NCI-H774 (cell line): ENCODE results near the gene ZMYND10.
A peak's percentile ranks its signal among the peaks of the same experiment; 100 is the strongest.

Experiments
- DNase-seq: peaks from one replicate; lab custom pipeline; 2025; lab: John Stamatoyannopoulos, UW

The ZMYND10 gene

DNA sequence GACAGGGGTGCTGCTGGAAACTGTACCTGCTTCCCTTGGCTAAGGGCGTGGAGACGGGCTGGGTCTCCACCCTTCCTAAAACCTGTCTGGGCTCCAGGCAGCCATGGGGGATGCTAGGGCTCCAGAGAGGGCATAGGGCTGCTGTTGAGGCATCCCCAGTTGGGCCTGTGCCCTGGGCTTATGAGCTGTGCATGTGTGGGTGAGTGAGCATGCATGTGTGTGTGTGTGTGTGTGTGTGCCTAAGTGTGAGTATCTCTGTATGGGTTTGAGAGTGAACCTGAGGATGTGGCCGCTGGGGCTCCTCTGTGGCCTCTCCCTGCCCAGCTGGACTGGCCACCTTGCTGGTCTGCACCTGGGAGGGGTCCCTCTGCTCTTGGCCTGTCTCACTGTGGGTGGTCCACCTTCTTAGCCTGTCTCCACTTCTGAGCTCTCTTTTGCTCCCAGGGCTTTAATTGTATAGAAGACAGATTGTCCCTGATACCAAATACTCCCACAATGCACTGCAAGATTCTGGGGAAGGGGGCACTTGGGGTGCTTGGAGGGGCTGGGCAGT is 25.7 kb upstream of the ZMYND10 start:
- DNase-seq = no peak

DNA sequence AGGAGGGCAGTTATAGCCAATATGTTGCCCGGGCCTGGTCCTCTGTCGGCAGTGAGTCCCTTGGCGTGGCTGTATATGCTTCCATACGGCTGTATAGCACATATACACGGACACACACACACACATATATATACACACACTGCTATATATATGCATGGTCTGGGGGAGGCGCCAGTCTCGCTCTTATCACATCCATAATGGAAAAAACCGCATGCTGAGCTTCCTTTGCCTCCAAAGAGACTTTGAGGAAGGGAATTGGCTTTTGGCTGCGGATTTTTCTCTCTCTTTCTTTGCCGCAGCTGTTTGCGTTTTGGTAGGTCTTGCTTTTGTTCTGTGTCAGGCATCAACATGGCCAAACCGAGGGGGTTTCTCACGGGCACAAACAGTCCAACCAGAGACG is 25.1 kb upstream of the ZMYND10 start:
- DNase-seq = no peak

DNA sequence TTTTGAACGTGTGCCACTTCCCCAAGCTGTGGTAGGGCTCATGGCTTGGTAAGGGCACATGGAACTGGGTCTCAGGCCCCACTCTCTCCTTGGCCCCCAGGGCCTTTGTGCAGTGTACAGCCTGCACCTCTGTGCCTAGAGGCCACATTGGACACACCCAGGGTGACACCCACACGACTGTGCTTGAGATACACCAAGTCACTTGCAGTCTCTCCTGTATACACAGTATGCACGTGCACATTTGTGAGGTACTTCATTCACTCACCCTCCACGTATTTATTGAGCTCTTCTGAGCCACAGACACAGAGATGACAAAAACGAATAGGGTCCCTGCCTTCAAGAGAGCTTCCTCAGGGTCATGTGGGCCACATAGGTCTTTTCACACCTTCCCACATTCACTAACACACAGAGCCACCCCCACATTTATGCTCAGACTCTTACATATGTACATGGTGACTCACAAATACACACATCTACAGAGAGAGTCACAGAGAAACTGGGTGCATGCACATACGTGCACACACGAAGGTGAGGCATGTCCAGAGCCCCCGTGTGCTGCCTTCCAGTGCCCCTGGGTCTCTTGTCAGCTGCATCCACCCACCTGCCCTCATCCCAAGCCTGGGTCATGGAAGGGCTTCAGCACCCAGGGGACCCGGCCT is 23.6 kb upstream of the ZMYND10 start:
- DNase-seq = no peak

DNA sequence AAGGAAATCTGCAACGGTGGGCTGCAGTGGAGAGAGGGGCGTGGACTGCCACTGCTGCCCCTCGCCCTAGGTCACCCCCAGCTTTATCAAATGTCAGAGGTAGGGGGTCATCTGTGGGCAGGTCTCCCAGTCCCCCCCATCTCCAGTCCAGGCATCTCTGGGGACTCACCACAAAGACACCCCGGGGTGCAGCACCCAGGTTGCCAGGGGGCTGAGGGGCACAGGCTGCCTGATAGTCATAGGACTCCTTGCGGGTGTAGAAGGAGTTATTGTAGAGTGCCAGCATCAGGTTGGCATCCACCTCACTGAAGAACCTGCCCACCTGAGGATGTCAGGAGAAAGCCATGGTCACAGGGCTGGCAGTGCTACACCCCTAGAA is 20.3 kb upstream of the ZMYND10 start:
- DNase-seq = no peak

DNA sequence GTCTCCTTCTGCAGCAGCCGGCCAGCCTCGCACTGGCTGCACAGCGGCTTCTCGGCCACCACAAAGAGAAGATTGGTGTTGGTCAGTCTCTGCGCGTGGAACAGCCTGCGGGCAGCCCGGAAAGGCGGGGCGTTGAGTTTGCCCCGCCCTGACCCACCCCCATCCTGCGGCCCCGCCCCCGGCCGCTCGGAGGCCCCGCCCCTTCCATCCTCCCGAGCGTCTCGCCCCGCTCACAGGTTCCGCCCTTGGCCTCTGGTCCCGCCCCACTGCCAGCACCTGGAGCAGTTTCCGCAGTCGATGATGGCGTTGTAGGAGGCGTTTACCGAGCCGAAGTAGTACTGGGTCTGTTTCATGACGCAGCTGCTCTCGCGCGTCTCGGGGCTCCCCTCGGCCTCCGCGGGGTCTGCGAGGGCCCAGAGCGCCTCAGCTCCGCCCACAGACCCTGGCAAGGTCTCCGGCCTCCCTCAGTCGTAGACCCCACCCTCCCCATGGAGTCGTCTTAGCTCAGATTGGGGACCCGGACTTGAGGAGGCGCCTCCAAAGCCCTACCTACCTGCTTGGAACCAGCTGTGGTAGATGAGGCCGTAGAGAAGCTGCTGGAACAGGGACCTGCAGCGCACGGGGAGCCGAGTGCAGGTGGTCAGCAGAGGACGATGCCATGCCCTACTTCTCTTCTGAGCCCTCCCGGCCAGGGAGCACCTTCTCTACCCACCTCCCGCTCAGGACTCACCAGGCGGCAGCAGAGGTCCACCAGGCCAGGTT is 19.7 kb upstream of the ZMYND10 start:
- peak; percentile 61 for DNase-seq

DNA sequence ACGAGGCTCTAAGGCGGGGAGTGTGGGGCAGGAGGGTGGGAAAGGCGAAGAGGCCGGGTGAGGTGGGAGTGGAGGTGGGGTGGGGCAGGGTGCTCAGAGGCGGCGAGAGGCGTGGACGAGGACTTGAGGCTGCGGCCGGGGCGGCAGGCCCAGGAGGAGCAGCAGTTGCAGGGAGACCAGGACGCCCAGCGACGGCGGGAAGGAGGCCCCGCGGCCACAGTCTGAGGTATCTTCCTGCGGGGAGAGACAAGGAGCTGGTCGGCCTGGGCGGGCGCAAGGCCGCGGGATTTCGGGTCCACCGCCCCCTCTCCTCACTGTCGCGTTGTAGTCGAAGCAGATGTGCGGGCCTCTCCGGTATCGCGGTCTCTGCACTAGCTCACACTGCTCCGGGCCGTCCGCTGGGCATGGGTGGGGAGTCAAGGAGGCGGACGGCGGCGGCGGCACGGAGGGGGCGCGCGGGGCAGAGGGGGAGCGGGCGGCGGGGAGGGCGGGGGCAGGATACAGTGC is 19.1 kb upstream of the ZMYND10 start:
- DNase-seq = no peak

DNA sequence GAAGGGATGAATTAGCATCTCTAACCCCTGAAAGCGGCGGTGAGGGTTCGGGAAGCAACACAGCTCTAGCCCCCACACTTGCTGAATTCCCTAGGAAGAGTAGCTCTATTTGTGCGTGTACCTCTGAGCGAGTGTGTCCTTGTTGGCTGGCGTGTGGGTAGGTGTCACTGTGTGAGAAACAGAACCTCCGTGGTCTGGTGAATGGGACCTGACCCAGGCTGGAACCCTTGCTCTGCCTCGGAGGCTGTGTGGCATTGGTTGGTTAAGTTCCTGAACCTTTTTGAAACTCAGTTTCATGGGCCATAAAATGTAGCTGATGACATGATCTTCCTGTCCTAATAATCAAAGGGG is 14.2 kb upstream of the ZMYND10 start:
- DNase-seq = no peak

DNA sequence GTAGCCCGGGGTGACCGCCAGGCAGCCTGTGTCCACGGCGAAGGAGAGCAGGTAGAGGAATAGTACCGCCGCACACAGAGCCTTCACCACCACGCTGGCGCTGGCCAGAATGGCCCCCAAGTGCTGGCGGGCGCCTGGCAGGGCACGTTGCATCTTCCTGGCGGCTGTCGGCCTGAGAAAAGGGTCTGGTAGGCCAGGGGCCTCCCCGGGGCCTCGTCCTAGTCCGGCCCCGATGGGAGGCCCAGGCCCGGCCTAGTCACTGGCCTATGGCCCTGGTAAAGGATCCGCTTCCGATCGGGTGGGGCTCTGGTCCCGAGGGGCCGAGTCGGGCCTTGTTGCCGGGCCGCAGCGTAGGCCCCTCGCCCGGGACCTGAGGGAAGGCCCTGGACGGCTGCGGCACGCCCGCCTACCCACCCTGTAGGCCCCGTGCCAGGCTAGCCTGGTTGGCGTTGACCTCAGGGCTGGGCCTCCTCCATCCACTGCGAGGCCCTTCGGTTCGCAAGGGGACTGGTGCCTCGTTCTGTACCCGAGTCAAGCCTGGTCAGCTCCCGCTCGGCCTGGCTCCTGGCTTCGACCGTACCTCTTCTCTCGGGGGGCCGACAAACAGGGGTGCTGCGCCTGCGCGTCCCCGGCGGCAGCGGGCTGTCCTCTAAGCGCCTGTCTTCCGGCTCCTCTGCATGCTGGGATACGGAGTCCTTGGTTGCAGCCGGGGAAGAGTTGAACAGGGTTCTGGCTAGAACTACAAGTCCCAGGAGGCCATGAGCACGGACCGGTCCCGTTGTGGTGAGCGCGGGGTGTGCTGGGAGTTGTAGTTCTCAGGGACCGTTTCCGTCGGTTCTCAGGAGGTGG is 13.6 kb upstream of the ZMYND10 start, which contains the start of gene TMEM115:
Gene TMEM115, minus strand, starts transcription at position 611 of the 849 bp plus-strand sequence. Its CDS starts 458 bp downstream, at position 153.
- DNase-seq = peak; percentile 80

DNA sequence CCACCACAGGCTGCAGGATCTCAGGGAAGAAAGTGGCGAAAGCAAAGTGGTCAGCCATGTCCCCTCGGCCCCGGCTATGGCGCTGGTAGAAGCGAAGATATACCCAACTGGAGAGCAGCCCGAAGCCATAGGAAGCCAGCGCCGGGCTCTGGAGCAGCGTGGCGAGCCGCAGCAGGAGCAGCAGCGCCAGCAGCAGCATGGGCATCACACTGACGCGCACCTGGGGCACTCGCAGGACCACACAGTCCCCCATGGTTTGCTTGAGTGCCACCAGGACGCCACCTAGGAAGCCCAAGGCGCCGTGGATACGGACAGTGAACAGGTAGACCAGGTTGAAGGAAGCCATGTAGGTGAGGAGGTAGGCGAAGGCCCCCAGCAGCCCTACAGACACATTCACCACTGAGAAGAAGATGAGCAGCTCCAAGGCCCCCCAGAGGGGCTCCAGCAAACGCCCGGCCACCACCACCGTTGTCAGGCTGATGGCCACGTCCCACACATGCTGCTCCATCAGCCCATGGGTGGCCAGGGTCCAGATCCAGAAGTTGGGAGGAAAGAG is 12.9 kb upstream of the ZMYND10 start:
- no peak for DNase-seq

DNA sequence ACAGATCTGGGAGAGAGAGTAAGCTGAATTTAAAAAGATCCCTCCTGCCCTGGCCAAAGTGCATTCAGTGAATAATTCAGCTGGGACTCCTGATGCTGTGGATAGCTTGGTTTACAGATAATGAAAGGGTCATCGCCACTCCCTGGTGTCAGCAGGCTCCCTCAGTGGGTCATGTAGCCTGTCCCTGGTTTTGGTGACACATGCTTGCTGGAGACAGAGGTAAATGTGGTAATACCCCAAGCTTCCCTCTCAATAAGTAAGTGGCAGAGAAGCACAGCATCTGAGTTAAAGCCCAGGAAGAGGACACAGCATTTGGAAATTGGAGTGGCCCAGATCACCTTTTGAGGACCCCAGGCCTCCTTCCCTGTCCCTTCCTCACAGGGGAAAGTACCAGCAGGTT is 11.9 kb upstream of the ZMYND10 start:
- DNase-seq = no peak

DNA sequence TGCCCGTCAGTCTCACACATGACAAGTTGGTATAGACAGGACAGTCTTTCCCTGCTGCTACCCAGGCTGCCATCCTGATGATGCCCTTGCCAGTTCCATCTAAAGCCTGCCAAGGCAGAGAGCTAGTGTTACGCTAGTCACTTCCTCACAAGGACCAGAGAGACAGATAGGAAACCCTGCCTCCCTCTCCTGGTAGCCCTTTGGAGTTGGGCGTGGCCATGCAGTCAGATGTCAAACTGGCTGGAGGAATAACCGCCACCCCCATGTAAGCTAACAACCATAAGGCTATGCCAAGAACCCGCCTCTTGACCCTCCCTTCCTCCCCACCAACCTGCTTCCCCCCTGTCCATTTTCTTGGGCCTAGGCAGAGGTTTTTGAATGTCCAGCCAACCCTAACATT is 11.0 kb upstream of the ZMYND10 start:
- DNase-seq = no peak

DNA sequence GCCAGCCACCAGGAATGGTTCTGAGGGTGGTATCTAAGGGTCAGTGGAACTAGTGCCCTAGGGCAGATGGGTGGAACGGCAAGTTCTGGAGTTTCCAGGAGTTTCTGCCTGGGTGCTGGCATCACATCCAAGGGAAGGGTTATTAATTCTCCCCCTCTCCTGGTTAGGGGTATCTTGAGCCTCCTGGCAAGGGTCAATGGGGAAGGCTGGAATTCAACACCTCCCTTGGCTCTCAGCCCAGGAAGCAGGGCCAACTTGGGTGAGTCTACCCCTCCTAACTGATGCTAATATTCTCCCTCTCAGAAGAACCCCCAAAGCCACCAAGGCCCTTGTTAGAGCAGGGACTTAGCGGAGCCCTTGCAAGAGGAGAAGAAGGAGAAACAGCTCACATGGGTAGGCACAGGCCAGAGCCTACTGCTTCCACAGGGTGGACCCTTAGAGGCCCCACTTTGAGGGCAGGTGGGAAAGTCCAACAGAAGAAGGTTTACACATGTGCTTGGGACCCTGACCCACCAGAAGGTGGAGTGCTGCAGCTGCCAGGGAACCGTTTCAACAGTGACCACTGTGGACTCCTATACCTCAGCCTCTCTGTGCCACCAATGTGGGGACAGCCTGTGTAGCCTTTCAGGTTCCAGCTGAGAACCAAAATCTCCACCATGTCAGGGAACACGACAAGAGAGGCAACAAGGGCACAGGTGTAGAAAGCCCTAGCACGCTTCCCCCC is 10.5 kb upstream of the ZMYND10 start:
- DNase-seq = no peak

DNA sequence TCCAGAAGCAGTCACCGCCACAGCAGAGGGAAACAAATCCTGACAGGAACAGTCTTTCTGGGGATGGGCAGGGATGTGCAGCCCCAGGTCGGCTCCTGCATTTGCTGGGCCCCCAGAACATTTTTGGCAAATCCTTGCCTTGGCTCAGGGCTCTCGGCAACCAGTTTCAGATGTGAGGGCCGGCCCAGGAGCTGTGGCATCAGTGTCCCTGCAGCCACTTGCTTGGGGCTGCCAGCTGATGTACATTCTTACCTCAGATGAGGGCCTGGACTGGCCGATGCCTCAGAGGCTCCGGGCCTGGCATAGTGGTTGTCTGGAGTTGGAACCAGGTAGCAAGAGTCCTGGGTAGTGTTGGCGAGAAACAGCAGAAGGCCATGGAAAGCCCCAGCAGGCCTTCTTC is 9.3 kb upstream of the ZMYND10 start:
- no peak for DNase-seq

DNA sequence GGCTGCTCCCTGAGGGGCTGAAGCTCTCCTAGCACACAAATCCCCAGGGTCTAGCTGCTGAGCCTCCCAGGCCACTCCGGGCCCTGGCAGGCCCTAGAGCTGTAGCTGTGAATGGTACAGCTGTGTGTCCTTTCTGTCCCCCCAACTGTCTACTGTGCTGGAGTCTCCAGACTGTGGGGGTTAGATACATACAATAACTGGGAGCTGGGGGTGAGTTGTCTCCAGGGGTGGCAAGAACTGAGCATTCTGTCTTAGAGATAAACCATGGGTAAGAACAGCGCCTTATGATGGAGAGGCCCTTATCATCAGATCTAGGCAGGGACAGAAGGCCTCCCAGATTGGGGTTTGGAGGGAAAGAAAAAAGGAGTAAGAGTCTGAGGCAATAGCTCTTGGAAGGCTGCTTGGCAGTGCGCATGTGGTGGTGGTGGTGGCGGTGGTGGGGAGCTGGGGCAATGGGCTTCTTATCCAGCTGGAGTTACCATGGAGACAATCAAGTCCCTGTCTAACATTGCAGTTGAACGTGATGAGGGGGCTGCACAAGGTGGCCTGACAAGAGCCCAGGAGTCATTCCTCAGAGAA is 8.7 kb upstream of the ZMYND10 start:
- no peak for DNase-seq

DNA sequence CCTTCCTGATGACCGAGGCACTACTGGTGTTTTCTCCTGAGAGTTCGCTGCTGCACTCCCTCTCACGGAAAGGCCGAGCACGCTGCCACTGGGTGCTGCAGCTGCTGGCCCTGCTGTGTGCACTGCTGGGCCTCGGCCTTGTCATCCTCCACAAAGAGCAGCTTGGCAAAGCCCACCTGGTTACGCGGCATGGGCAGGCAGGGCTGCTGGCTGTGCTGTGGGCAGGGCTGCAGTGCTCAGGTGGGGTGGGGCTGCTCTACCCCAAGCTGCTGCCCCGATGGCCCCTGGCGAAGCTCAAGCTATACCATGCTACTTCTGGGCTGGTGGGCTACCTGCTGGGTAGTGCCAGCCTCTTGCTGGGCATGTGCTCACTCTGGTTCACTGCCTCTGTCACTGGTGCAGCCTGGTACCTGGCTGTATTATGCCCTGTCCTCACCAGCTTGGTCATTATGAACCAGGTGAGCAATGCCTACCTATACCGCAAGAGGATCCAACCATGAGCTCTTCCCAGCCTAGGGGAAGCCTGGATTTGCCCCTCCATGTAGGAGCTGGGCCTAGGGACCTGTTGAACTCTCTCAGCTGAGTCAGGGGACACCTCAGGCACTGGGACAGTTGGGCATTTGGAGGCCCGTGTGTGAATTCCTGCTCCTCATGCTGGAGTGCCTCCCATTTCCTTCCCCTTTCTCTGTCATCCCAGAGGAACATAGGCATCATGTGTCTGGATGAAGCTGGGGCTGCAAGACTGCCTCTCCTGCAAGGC is 7.9 kb upstream of the ZMYND10 start:
- no peak for DNase-seq

DNA sequence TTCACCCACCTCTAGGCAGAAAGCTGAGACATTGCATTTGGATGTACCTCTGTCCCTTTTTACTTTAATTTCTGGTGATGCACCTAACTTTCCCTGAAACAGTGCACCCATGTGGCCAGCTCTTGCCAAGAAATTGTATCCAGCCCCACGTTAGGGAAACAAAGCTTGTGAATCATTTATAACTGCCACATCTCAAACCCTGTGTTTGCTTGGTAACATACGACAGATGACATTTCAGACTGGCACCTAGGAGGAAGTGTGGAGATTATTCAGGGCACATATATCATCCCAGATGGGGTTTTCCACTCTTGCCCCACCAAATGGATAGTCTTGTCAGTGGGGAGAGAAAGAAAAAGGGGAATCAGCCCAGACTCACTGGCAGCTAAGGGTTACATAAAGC is 7.2 kb upstream of the ZMYND10 start:
- no peak for DNase-seq

DNA sequence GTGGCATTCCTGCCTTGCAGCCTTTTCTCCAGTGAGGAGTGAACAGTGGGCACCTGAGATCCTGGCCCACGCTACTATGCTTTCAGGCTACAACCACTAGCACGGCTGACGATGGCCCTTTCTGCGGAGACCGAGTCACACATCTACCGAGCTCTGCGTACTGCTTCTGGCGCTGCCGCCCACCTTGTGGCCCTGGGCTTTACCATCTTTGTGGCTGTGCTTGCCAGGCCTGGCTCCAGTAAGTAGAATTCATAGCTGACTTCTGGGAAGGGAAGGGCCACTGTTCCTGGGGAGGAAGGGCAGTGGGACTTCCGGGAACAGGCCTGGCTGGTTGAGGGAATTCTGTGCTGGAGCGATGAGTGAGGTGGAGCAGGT is 5.8 kb upstream of the ZMYND10 start:
- no peak for DNase-seq

DNA sequence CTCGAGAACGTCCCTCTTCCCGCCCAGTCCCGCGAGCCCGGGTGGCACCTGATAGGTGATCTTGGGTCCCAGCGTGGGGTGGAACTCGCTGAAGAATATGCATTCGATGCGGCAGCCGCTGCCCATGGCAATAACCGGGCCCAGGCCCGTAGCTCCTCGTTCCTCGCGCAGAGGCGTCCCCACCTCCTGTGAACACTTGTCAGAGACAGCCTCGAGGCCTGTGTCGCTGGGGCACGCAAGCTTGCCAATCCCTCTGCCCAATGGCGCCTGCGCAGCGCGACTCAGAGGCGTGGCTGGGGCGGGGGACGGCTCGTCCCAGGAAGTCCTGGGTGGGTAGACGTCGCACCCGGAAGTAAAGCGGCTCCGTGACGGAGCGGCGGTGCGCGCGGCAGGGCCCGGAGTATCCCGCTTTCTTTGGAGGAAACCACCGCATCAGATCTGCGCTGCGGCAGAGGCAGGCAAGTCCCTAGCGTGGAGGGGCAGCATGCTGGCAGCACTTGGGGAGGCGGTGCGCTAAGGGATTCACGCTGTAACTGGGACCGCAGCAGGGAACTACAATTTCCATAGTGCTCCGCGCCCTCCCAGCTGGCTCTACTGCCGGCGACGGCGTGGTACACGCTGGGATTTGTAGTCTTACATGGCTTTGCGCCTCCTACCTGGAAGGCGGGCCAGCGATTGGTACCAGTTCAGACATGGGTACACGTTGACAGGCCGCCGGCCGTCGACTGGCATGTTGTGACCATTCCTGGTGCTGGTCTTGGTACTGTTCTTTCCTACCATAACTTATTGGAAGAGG is 5.2 kb upstream of the ZMYND10 start, which contains the start of the genes CYB561D2 and NPRL2:
Gene CYB561D2, plus strand, starts transcription at position 336 of the 796 bp plus-strand sequence. CDS start 572 bp downstream, outside the sequence.
Gene NPRL2, minus strand, starts transcription at position 249 of the 796 bp plus-strand sequence. Its CDS starts 123 bp downstream, at position 126.
- DNase-seq = peak; percentile 79

DNA sequence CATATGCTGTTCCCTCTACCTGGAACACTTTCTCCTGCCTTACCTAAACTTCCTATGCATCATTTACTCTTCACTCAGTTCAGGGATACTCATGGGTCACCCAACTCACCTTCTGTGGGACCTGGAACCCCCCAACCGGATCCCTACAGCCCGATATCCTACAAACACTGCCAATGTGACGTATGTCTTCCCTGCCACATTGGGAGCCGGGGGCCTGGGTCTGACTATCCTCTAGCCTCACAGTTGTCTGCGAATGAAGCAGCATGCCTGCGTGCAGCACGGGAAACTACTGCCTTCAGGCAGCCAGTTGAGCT is 4.6 kb upstream of the ZMYND10 start:
- DNase-seq = no peak
